Measurements from ENCODE around the gene COL4A2. TPM values are rescaled to one million over a fixed set of nuclear protein-coding genes. Genes with fewer than 3 reads are reported as not detected.

COL4A2 gene
- polyA plus RNA-seq, 1 experiment = 208 TPM

GRCh38 chr13:110382229-110382628, 75.1 kb downstream of the COL4A2 start:
- H3K4me3 ChIP-seq (ENCODE audit: low read depth, low read length) = no peak overlapping the region
- peaks cover 4% of the 10 kb centered on the region; the same call in 1 of the 2 replicates for H3K9me3 ChIP-seq (ENCODE audit: control insufficient read depth, insufficient read depth, low read length)
- TF ChIP-seq, protein P1, sequence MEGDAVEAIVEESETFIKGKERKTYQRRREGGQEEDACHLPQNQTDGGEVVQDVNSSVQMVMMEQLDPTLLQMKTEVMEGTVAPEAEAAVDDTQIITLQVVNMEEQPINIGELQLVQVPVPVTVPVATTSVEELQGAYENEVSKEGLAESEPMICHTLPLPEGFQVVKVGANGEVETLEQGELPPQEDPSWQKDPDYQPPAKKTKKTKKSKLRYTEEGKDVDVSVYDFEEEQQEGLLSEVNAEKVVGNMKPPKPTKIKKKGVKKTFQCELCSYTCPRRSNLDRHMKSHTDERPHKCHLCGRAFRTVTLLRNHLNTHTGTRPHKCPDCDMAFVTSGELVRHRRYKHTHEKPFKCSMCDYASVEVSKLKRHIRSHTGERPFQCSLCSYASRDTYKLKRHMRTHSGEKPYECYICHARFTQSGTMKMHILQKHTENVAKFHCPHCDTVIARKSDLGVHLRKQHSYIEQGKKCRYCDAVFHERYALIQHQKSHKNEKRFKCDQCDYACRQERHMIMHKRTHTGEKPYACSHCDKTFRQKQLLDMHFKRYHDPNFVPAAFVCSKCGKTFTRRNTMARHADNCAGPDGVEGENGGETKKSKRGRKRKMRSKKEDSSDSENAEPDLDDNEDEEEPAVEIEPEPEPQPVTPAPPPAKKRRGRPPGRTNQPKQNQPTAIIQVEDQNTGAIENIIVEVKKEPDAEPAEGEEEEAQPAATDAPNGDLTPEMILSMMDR (IDR thresholded peaks at IDR 0.05; ENCODE audit: low read depth, low read length) = no peak
- no peak overlapping the region for H3K27ac ChIP-seq (ENCODE audit: low read depth, low read length)
- ChIA-PET POLR2A (interaction anchor here (0.7 to 1.4 kb wide), 2 partner anchors 9 to 35 kb away, joined by 3 read pairs; no protein-coding TSS in a partner anchor), CTCF (interaction anchor here (0.7 to 1.3 kb wide), 2 partner anchors 11 to 30 kb away, joined by 3 read pairs; no protein-coding TSS in a partner anchor)
- no peaks in the 10 kb centered on the region for H3K27me3 ChIP-seq (ENCODE audit: control insufficient read depth, insufficient read depth, low read length)
- no peak for DNase-seq (ENCODE audit: low read depth, low spot score)

- CTCF ChIA-PET = interaction anchor here (0.7 to 1.3 kb wide), 2 partner anchors 12 to 29 kb away, joined by 3 read pairs; no protein-coding TSS in a partner anchor
- Histone ChIP-seq H3K27me3 (ENCODE audit: control insufficient read depth, insufficient read depth, low read length) (no peaks in the 10 kb centered on the region), H3K9me3 (ENCODE audit: control insufficient read depth, insufficient read depth, low read length) (peaks cover 4% of the 10 kb centered on the region; the same call in 1 of the 2 replicates), H3K27ac (ENCODE audit: low read depth, low read length) (no peak overlapping the region), H3K4me3 (ENCODE audit: low read depth, low read length) (no peak overlapping the region)
- no peak for DNase-seq (ENCODE audit: low read depth, low spot score)
- POLR2A ChIA-PET = interaction anchor here (0.7 to 1.4 kb wide), 2 partner anchors 8 to 35 kb away, joined by 3 read pairs; no protein-coding TSS in a partner anchor
- TF ChIP-seq, protein P1 (IDR thresholded peaks at IDR 0.05; ENCODE audit: low read depth, low read length) = no peak
Observed at GRCh38 chr13:110382830-110383229, 75.7 kb downstream of the COL4A2 start.

DNA sequence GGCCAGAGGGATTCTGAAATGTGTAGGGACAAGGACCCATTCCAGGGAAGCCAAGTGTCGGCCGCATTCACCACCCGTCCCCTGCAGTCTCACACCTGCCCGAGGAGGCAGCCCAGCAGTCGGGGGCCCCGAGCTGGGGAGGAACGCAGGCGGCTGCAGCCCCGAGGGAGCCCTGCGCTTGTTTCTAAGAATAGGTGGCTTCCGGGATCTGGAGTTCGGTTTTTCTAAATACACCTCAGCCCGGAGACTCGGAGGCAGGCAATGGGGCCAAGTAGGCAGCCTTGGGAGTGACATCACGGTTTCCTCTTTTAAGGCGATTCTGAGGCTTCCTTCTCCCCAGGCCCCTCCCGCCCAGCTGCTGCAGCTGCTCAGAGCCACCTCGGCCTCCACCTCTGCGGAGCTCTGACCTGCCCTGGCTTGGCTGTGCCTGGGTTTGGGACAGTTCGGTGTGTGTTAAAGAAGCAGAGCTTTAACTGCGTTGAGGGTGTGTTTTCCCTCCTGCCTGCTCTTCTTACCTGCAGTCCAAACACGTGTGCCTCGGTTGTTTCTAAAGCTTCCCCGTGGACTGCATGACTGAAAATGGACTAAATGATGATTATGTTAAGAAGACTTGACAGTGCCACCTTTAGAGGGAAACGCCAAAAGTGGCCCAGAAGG, 80.5 kb downstream of the COL4A2 start:
- no peak for DNase-seq (ENCODE audit: low read depth, low spot score)
- CTCF ChIA-PET = interaction anchor here (1.0 to 1.2 kb wide), 2 partner anchors 25 to 140 kb away, joined by 4 read pairs; no protein-coding TSS in a partner anchor
- no peaks in the 10 kb centered on the region for H3K27me3 ChIP-seq (ENCODE audit: control insufficient read depth, insufficient read depth, low read length)
- H3K4me3 ChIP-seq (ENCODE audit: low read depth, low read length) = peak overlapping the region; percentile 35
- H3K9me3 ChIP-seq (ENCODE audit: control insufficient read depth, insufficient read depth, low read length) = peaks cover 13% of the 10 kb centered on the region
- H3K27ac ChIP-seq (ENCODE audit: low read depth, low read length) = peak overlapping the region; percentile 95
- TF ChIP-seq, protein P1 (IDR thresholded peaks at IDR 0.05; ENCODE audit: low read depth, low read length) = no peak
- POLR2A ChIA-PET = interaction anchor here (0.6 to 1.6 kb wide), 6 partner anchors 17 to 81 kb away, joined by 3 to 8 read pairs (median 4); partner anchors contain the start of genes COL4A1 and COL4A2

GRCh38 chr13:110388108-110388943, 81.2 kb downstream of the COL4A2 start:
- POLR2A ChIA-PET = interaction anchor here (0.8 to 1.6 kb wide), 5 partner anchors 16 to 81 kb away, joined by 3 to 4 read pairs (median 4); partner anchors contain the start of genes COL4A1 and COL4A2
- peak overlapping the region; percentile 29 for H3K4me3 ChIP-seq (ENCODE audit: low read depth, low read length)

More at GRCh38 chr13:110388108-110388943, 81.2 kb downstream of the COL4A2 start:
- H3K9me3 ChIP-seq (ENCODE audit: control insufficient read depth, insufficient read depth, low read length) = peaks cover 13% of the 10 kb centered on the region
- H3K27me3 ChIP-seq (ENCODE audit: control insufficient read depth, insufficient read depth, low read length) = no peaks in the 10 kb centered on the region
- TF ChIP-seq, protein P1 (IDR thresholded peaks at IDR 0.05; ENCODE audit: low read depth, low read length) = no peak
- CTCF ChIA-PET = interaction anchor here (1.0 to 1.2 kb wide), 2 partner anchors 24 to 141 kb away, joined by 4 read pairs; no protein-coding TSS in a partner anchor
- no peak for DNase-seq (ENCODE audit: low read depth, low spot score)
- H3K27ac ChIP-seq (ENCODE audit: low read depth, low read length) = peak overlapping the region; percentile 95
